GM19351 (cell line): ENCODE measurements around the gene REEP6.

ENCODE experiments used
- ATAC-seq: cut with Tn5 transposase; IDR thresholded peaks from one replicate; pipeline ENCODE4 v1.9.1; 2021; ENCODE audit warnings: mild to moderate bottlenecking, moderate library complexity; ENCODE audit not compliant: unreplicated experiment

Gene REEP6

GRCh38 chr19:1456121-1456900 lies 34.7 kb upstream of the REEP6 start:
- no peak for ATAC-seq

GRCh38 chr19:1457031-1457739 lies 33.8 kb upstream of the REEP6 start:
- ATAC-seq = no peak

GRCh38 chr19:1457892-1458291 lies 33.1 kb upstream of the REEP6 start:
- no peak for ATAC-seq

GRCh38 chr19:1459479-1459878 lies 31.5 kb upstream of the REEP6 start:
- ATAC-seq = no peak

DNA sequence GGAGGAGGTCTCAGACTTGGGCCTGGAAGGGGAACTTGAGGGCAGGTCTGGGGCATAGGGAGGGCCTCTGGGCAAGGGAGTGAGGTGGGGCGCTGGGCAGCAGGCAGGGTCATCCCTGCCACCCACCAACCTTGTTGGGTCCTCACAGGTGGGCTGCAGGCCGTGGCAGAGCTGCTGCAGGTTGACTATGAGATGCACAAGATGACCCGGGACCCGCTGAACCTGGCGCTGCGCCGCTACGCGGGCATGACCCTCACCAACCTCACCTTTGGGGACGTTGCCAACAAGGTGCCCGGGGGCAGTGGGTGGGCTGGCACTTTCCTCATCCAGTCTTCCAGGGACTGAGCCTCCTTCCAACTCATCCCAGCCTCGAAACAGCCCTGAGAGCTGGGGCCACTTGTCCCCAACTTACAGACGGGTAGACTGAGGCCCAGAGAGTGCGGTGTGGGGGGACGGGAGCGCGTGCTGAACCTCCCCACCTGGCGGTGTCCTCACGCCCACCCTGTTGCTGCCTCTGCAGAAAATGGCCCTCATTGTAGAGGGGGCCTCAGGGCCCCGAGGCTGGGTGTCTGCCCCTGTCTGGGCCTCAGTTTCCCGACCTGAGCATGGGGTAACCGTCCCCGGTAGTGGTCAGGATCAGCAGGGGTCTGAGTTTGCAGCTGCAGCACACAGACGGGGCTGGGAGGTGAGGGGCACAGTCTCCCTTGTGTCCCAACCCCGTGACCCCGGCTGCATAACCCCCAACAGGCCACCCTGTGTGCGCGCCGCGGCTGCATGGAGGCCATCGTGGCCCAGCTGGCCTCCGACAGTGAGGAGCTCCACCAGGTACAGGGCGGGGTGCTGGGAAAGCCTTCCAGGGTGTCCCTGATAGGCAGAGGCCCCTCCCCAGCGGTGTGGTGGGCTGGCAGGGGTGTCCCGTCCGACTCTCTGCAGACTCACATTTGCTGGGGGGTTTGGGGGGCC lies 30.7 kb upstream of the REEP6 start:
- no peak for ATAC-seq

DNA sequence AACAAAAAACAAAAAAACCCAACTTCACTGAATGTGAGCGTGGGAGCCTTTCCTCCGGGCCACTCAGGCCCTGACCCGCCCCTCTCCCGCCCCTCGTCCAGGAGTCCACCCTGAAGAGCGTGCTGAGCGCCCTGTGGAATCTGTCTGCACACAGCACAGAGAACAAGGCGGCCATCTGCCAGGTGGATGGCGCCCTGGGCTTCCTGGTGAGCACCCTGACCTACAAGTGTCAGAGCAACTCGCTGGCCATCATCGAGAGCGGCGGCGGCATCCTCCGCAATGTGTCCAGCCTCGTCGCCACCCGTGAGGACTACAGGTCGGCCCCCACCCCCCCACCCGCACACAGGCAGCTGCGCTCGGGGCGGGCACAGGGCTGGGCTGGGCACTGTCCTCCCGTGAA lies 29.1 kb upstream of the REEP6 start:
- no peak for ATAC-seq

DNA sequence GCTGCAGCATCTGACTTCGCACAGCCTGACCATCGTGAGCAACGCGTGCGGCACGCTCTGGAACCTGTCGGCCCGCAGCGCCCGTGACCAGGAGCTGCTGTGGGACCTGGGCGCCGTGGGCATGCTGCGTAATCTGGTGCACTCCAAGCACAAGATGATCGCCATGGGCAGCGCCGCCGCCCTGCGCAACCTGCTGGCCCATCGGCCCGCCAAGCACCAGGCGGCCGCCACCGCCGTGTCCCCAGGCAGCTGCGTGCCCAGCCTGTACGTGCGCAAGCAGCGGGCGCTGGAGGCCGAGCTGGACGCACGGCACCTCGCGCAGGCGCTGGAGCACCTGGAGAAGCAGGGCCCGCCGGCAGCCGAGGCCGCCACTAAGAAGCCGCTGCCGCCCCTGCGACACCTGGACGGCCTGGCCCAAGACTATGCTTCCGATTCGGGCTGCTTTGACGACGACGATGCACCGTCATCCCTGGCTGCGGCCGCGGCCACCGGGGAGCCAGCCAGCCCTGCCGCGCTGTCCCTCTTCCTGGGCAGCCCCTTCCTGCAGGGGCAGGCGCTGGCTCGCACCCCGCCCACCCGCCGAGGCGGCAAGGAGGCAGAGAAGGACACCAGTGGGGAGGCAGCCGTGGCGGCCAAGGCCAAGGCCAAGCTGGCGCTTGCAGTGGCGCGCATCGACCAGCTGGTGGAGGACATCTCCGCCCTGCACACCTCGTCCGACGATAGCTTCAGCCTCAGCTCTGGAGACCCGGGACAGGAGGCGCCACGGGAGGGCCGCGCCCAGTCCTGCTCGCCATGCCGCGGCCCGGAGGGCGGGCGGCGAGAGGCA lies 25.6 kb upstream of the REEP6 start:
- ATAC-seq = no peak

DNA sequence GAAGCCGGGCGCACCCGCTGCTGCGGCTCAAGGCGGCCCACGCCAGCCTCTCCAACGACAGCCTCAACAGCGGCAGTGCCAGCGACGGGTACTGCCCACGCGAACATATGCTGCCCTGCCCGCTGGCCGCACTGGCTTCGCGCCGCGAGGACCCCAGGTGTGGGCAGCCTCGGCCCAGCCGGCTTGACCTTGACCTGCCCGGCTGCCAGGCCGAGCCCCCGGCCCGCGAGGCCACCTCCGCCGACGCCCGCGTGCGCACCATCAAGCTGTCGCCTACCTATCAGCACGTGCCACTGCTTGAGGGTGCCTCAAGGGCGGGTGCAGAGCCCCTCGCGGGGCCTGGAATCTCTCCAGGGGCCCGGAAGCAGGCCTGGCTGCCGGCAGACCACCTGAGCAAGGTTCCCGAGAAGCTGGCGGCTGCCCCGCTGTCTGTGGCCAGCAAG lies 24.9 kb upstream of the REEP6 start:
- no peak for ATAC-seq

GRCh38 chr19:1466461-1467214 lies 24.3 kb upstream of the REEP6 start:
- ATAC-seq = no peak

DNA sequence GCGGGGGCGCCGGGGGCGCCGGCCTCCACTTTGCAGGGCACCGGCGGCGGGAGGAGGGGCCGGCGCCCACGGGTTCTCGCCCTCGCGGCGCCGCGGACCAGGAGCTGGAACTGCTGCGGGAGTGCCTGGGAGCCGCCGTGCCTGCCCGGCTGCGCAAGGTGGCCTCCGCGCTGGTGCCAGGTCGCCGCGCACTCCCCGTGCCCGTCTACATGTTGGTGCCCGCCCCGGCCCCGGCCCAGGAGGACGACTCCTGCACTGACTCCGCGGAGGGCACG lies 23.8 kb upstream of the REEP6 start:
- no peak for ATAC-seq

- ATAC-seq = no peak
Observed at GRCh38 chr19:1467490-1468273, 23.3 kb upstream of the REEP6 start.

DNA sequence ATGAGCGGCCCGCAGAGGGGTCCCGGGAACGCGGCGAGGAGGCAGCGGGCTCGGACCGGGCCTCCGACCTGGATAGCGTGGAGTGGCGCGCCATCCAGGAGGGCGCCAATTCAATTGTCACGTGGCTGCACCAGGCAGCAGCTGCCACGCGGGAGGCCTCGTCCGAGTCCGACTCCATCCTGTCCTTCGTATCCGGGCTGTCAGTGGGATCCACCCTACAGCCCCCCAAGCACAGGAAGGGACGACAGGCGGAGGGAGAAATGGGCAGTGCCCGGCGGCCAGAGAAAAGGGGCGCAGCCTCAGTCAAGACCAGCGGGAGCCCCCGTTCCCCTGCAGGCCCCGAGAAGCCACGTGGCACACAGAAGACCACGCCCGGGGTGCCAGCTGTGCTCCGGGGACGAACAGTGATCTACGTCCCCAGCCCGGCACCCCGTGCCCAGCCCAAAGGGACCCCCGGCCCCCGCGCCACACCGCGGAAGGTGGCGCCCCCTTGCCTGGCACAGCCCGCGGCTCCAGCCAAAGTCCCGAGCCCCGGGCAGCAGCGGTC lies 22.6 kb upstream of the REEP6 start:
- no peak for ATAC-seq

DNA sequence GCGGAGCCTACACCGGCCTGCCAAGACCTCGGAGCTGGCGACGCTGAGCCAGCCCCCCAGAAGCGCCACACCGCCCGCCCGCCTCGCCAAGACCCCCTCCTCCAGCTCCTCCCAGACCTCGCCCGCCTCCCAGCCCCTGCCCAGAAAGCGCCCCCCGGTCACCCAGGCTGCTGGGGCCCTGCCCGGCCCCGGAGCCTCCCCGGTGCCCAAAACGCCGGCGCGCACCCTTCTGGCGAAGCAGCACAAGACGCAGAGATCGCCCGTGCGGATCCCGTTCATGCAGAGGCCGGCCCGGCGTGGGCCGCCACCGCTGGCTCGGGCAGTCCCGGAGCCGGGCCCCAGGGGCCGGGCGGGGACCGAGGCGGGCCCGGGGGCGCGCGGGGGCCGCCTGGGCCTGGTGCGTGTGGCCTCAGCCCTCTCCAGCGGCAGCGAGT lies 22.1 kb upstream of the REEP6 start:
- ATAC-seq = no peak

- ATAC-seq = no peak
Observed at GRCh38 chr19:1469255-1470054, 21.5 kb upstream of the REEP6 start.

DNA sequence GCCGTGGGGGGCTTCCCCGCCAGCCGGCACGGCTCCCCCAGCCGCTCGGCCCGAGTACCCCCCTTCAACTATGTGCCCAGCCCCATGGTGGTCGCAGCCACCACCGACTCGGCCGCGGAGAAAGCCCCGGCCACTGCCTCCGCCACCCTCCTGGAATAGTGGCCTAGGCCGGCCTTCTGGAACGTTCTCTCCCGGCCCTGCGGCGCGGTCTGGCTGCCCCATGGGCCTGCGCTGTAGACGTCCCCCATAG lies 21.0 kb upstream of the REEP6 start:
- no peak for ATAC-seq

- no peak for ATAC-seq
Observed at GRCh38 chr19:1470305-1471009, 20.5 kb upstream of the REEP6 start.

- no peak for ATAC-seq
Observed at GRCh38 chr19:1471010-1471514, 19.9 kb upstream of the REEP6 start.
